HEK293 (cell line): ENCODE measurements around the gene LGALS4.
"Not testable (repeated sequence)": the region's sequence is repeated elsewhere in the genome, so short reads cannot be mapped to it uniquely, and the experiment has no call there.

Experiments used
- CTCF ChIA-PET: fragments of 350-600 bp; formaldehyde crosslinking; extraction: SDS; loops from one replicate; lab custom pipeline; 2021; ENCODE audit warnings: antibody characterized with exemption; lab: Yijun Ruan, JAX
- POLR2A ChIA-PET: fragments of 300-600 bp; formaldehyde crosslinking; extraction: SDS; loops from one replicate; lab custom pipeline; 2020; ENCODE audit warnings: antibody characterized with exemption, inconsistent platforms; lab: Yijun Ruan, JAX
- H3K27ac ChIP-seq: fragments of 200-500 bp; sonication (Bioruptor generic); 2 replicates; pipeline ENCODE4 v1.5.1; 2014; ENCODE audit warnings: low read depth, low read length, control low read depth, inconsistent platforms; ENCODE audit errors: extremely low read depth
- H3K36me3 ChIP-seq, 2 experiments: fragments of 200-500 bp in 1 of 2; sonication (Bioruptor generic) in 1 of 2; 1 replicate in 1 of 2; 2 replicates in 1 of 2; pipeline ENCODE4 v1.5.1; 2014 to 2017; ENCODE audit warnings: inconsistent platforms in 2 of 2, low read length in 2 of 2; ENCODE audit not compliant: control insufficient read depth in 2 of 2, insufficient read depth in 1 of 2
- H3K4me1 ChIP-seq: fragments of 200-500 bp; sonication (Bioruptor generic); 2 replicates; pipeline ENCODE4 v1.5.1; 2014; ENCODE audit warnings: mild to moderate bottlenecking, low read length, inconsistent platforms; ENCODE audit not compliant: control insufficient read depth, insufficient read depth
- H3K4me3 ChIP-seq: 2 replicates; pipeline ENCODE4 v1.5.1; 2011; ENCODE audit warnings: low read depth, mild to moderate bottlenecking, control low read depth, low read length, moderate library complexity
- H3K9me3 ChIP-seq: fragments of 200-500 bp; sonication (Bioruptor generic); 2 replicates; pipeline ENCODE4 v1.5.1; 2014; ENCODE audit warnings: low read depth, low read length, inconsistent platforms; ENCODE audit not compliant: control insufficient read depth, insufficient read depth
- GLIS1 ChIP-seq: fragments of 450-650 bp; formaldehyde crosslinking; IDR thresholded peaks from 2 replicates; pipeline ENCODE4 v1.5.1; 2016; ENCODE audit warnings: missing biosample characterization, missing genetic modification characterization
- HOXC10 ChIP-seq: sonication (generic); formaldehyde crosslinking; IDR thresholded peaks from 2 replicates; pipeline ENCODE4 v1.8.1; 2023; ENCODE audit warnings: mild to moderate bottlenecking, missing genetic modification reagents
- KLF1 ChIP-seq: fragments of 450-650 bp; formaldehyde crosslinking; IDR thresholded peaks from 2 replicates; pipeline ENCODE4 v1.5.1; 2016; ENCODE audit warnings: missing biosample characterization, missing genetic modification characterization
- MZF1 ChIP-seq: fragments of 450-650 bp; formaldehyde crosslinking; IDR thresholded peaks from 2 replicates; pipeline ENCODE4 v1.5.1; 2017; ENCODE audit warnings: missing biosample characterization, missing genetic modification characterization, borderline replicate concordance
- RBAK ChIP-seq: fragments of 450-650 bp; formaldehyde crosslinking; IDR thresholded peaks from 2 replicates; pipeline ENCODE4 v1.5.1; 2016; ENCODE audit warnings: missing biosample characterization, missing genetic modification characterization
- SCRT2 ChIP-seq: fragments of 450-650 bp; formaldehyde crosslinking; IDR thresholded peaks from 2 replicates; pipeline ENCODE4 v1.5.1; 2016; ENCODE audit warnings: missing biosample characterization, missing genetic modification characterization
- SETDB1 ChIP-seq: IDR thresholded peaks from one replicate; pipeline ENCODE4 v1.6.1; 2017; ENCODE audit warnings: mild to moderate bottlenecking, low read length, moderate library complexity, mixed read lengths; ENCODE audit not compliant: insufficient read length
- SP2 ChIP-seq: fragments of 450-650 bp; formaldehyde crosslinking; IDR thresholded peaks from 2 replicates; pipeline ENCODE4 v1.5.1; 2016; ENCODE audit warnings: missing biosample characterization, missing genetic modification characterization
- SP3 ChIP-seq: fragments of 450-650 bp; formaldehyde crosslinking; IDR thresholded peaks from 2 replicates; pipeline ENCODE4 v1.5.1; 2016; ENCODE audit warnings: missing biosample characterization, missing genetic modification characterization
- WT1 ChIP-seq: fragments of 450-650 bp; formaldehyde crosslinking; IDR thresholded peaks from 2 replicates; pipeline ENCODE4 v1.5.1; 2016; ENCODE audit warnings: missing biosample characterization, missing genetic modification characterization
- YY2 ChIP-seq: fragments of 450-650 bp; formaldehyde crosslinking; IDR thresholded peaks from 2 replicates; pipeline ENCODE4 v1.5.1; 2016; ENCODE audit warnings: missing biosample characterization, missing genetic modification characterization
- ZBTB20 ChIP-seq: fragments of 450-650 bp; formaldehyde crosslinking; IDR thresholded peaks from 2 replicates; pipeline ENCODE4 v1.5.1; 2016; ENCODE audit warnings: missing biosample characterization, missing genetic modification characterization
- ZFP37 ChIP-seq: fragments of 450-650 bp; formaldehyde crosslinking; IDR thresholded peaks from 2 replicates; pipeline ENCODE4 v1.5.1; 2016; ENCODE audit warnings: missing biosample characterization, missing genetic modification characterization
- ZFP41 ChIP-seq: fragments of 450-650 bp; formaldehyde crosslinking; IDR thresholded peaks from 2 replicates; pipeline ENCODE4 v1.5.1; 2016; ENCODE audit warnings: missing biosample characterization, missing genetic modification characterization, borderline replicate concordance
- ZNF324 ChIP-seq: fragments of 450-650 bp; formaldehyde crosslinking; IDR thresholded peaks from 2 replicates; pipeline ENCODE4 v1.5.1; 2016; ENCODE audit warnings: missing biosample characterization, missing genetic modification characterization
- ZNF623 ChIP-seq: fragments of 450-650 bp; formaldehyde crosslinking; IDR thresholded peaks from 2 replicates; pipeline ENCODE4 v1.5.1; 2016; ENCODE audit warnings: missing biosample characterization, missing genetic modification characterization
- TF ChIP-seq, protein P1 (sequence below): fragments of 450-650 bp; formaldehyde crosslinking; IDR thresholded peaks from 2 replicates; pipeline ENCODE4 v1.5.1; 2016; ENCODE audit warnings: missing biosample characterization, missing genetic modification characterization
- TF ChIP-seq, protein P2 (sequence below): fragments of 450-650 bp; formaldehyde crosslinking; IDR thresholded peaks from 2 replicates; pipeline ENCODE4 v1.5.1; 2017; ENCODE audit warnings: missing biosample characterization, missing genetic modification characterization
- TF ChIP-seq, protein P3 (sequence below): fragments of 450-650 bp; formaldehyde crosslinking; IDR thresholded peaks from 2 replicates; pipeline ENCODE4 v1.5.1; 2016; ENCODE audit warnings: missing biosample characterization, missing genetic modification characterization
- TF ChIP-seq, protein P4 (sequence below): fragments of 450-650 bp; formaldehyde crosslinking; IDR thresholded peaks from 2 replicates; pipeline ENCODE4 v1.5.1; 2016; ENCODE audit warnings: missing biosample characterization, missing genetic modification characterization

The LGALS4 gene

DNA sequence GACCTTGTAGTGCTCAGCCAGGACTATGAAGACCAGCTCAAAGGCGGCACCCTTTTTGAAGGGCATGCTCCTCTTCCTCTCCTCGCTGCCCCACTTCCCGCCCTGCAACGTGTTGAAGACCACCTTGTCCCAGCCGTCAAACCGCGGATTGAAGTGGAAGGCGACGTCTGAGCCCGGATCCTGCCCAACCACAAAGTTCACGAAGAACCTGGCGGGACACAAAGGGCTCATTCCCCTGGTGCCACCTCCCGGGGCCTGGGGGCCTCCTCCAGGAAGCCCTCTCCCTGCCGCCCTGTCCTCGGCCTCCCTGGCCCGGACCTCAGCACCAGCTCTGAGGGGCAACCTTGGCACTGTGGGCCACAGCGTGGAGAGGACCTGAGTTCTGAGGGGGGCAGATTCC is 4.0 kb downstream of the LGALS4 start:
- no peak overlapping the region for H3K4me3 ChIP-seq
- no peaks in the 10 kb centered on the region for H3K9me3 ChIP-seq
- no peak overlapping the region for H3K27ac ChIP-seq
- CTCF ChIA-PET, result no interaction called here
- no peaks in the 10 kb centered on the region; a peak in 1 of 3 replicates for H3K36me3 ChIP-seq
- H3K4me1 ChIP-seq, result no peaks in the 10 kb centered on the region
- TF ChIP-seq ZBTB20 (tag by site-specific recombination), result no peak
- TF ChIP-seq ZFP37 (tag by site-specific recombination), result no peak
- TF ChIP-seq, protein P1, sequence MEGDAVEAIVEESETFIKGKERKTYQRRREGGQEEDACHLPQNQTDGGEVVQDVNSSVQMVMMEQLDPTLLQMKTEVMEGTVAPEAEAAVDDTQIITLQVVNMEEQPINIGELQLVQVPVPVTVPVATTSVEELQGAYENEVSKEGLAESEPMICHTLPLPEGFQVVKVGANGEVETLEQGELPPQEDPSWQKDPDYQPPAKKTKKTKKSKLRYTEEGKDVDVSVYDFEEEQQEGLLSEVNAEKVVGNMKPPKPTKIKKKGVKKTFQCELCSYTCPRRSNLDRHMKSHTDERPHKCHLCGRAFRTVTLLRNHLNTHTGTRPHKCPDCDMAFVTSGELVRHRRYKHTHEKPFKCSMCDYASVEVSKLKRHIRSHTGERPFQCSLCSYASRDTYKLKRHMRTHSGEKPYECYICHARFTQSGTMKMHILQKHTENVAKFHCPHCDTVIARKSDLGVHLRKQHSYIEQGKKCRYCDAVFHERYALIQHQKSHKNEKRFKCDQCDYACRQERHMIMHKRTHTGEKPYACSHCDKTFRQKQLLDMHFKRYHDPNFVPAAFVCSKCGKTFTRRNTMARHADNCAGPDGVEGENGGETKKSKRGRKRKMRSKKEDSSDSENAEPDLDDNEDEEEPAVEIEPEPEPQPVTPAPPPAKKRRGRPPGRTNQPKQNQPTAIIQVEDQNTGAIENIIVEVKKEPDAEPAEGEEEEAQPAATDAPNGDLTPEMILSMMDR (tag by site-specific recombination), result no peak
- TF ChIP-seq ZNF324 (tag by site-specific recombination), result no peak
- no peak for TF ChIP-seq SP3
- TF ChIP-seq RBAK (tag by site-specific recombination), result no peak
- no peak for TF ChIP-seq GLIS1
- TF ChIP-seq, all 188 proteins: peak for 0
- POLR2A ChIA-PET, result interaction anchor here (0.7 kb wide), 1 partner anchor 122 kb away, joined by 3 read pairs; the partner anchor contains the start of genes MRPS12 and SARS2

DNA sequence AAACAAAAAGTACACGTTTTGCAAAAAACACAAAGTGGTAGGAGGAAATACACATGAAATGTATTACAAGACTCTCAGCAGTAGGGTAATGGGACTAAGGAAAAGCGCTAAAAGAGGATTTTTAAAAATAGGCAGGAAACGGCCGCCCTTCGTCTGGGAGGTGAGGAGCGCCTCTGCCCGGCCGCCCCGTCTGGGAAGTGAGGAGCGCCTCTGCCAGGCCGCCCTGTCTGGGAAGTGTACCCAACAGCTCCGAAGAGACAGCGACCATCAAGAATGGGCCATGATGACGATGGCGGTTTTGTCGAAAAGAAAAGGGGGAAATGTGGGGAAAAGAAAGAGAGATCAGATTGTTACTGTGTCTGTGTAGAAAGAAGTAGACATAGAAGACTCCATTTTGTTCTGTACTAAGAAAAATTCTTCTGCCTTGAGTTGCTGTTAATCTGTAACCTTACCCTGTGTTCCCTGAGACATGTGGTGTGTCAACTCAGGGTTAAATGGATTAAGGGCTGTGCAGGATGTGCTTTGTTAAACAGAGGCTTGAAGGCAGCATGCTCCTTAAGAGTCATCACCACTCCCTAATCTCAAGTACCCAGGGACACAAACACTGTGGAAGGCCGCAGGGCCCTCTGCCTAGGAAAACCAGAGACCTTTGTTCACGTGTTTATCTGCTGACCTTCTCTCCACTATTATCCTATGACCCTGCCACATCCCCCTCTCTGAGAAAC is 5.2 kb downstream of the LGALS4 start:
- not testable (repeated sequence) for H3K9me3 ChIP-seq
- POLR2A ChIA-PET, result interaction anchor here (0.6 kb wide), 3 partner anchors 11 to 101 kb away, joined by 3 to 4 read pairs (median 3); no protein-coding TSS in a partner anchor
- CTCF ChIA-PET, result interaction anchor here (0.6 to 0.7 kb wide), 3 partner anchors 13 to 264 kb away, joined by 3 to 5 read pairs (median 4); no protein-coding TSS in a partner anchor

DNA sequence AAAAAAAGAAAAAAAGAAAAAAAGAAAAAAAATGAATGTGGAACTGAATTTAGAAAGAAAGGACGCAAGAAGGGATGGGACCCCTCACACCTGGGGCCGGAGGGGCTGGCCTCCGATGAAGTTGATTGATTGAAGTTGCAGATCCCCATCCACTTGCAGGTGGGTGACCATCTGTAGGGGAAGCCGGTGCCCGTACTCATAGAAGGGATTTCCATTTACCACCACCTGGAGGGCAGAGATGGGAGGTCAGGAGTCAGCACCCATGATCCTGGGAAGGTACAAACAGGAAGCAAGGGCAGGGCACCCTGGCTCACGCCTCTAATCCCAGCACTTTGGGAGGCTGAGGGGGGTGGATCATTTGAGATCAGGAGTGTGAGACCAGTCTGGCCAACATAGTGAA is 6.4 kb downstream of the LGALS4 start:
- ChIA-PET POLR2A (no interaction called here), CTCF (no interaction called here)
- H3K9me3 ChIP-seq, result no peaks in the 10 kb centered on the region; the same call in 1 of the 2 replicates
- H3K4me1 ChIP-seq, result no peaks in the 10 kb centered on the region
- no peak overlapping the region for H3K4me3 ChIP-seq
- no peak overlapping the region for H3K27ac ChIP-seq
- H3K36me3 ChIP-seq, result no peaks in the 10 kb centered on the region; a peak in 1 of 3 replicates
- TF ChIP-seq, protein P1 (tag by site-specific recombination), result no peak
- TF ChIP-seq HOXC10 (no peak), MZF1 (tag by site-specific recombination) (no peak), SCRT2 (tag by site-specific recombination) (no peak), YY2 (tag by site-specific recombination) (no peak), ZNF623 (no peak), KLF1 (tag by site-specific recombination) (no peak), SETDB1 (no peak), ZFP41 (tag by site-specific recombination) (no peak), SP2 (tag by site-specific recombination) (no peak)
- TF ChIP-seq, protein P2, sequence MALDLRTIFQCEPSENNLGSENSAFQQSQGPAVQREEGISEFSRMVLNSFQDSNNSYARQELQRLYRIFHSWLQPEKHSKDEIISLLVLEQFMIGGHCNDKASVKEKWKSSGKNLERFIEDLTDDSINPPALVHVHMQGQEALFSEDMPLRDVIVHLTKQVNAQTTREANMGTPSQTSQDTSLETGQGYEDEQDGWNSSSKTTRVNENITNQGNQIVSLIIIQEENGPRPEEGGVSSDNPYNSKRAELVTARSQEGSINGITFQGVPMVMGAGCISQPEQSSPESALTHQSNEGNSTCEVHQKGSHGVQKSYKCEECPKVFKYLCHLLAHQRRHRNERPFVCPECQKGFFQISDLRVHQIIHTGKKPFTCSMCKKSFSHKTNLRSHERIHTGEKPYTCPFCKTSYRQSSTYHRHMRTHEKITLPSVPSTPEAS, result no peak
- TF ChIP-seq, protein P3, sequence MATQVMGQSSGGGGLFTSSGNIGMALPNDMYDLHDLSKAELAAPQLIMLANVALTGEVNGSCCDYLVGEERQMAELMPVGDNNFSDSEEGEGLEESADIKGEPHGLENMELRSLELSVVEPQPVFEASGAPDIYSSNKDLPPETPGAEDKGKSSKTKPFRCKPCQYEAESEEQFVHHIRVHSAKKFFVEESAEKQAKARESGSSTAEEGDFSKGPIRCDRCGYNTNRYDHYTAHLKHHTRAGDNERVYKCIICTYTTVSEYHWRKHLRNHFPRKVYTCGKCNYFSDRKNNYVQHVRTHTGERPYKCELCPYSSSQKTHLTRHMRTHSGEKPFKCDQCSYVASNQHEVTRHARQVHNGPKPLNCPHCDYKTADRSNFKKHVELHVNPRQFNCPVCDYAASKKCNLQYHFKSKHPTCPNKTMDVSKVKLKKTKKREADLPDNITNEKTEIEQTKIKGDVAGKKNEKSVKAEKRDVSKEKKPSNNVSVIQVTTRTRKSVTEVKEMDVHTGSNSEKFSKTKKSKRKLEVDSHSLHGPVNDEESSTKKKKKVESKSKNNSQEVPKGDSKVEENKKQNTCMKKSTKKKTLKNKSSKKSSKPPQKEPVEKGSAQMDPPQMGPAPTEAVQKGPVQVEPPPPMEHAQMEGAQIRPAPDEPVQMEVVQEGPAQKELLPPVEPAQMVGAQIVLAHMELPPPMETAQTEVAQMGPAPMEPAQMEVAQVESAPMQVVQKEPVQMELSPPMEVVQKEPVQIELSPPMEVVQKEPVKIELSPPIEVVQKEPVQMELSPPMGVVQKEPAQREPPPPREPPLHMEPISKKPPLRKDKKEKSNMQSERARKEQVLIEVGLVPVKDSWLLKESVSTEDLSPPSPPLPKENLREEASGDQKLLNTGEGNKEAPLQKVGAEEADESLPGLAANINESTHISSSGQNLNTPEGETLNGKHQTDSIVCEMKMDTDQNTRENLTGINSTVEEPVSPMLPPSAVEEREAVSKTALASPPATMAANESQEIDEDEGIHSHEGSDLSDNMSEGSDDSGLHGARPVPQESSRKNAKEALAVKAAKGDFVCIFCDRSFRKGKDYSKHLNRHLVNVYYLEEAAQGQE (tag by site-specific recombination), result no peak
- TF ChIP-seq, all 188 proteins: peak for 0

More for the DNA sequence above, 5.2 kb downstream of the LGALS4 start:
- H3K4me1 ChIP-seq, H3K27ac ChIP-seq, H3K4me3 ChIP-seq, H3K36me3 ChIP-seq: not testable (repeated sequence)
- TF ChIP-seq, protein P4, sequence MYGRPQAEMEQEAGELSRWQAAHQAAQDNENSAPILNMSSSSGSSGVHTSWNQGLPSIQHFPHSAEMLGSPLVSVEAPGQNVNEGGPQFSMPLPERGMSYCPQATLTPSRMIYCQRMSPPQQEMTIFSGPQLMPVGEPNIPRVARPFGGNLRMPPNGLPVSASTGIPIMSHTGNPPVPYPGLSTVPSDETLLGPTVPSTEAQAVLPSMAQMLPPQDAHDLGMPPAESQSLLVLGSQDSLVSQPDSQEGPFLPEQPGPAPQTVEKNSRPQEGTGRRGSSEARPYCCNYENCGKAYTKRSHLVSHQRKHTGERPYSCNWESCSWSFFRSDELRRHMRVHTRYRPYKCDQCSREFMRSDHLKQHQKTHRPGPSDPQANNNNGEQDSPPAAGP, result peak; percentile 69
- TF ChIP-seq WT1 (tag by site-specific recombination), result peak; percentile 62
